OCI-LY3 (cell line): ENCODE results near the gene RFTN1.

Source experiments
- H2AFZ ChIP-seq: fragments of 200-600, 300-600 bp; shearing (Covaris generic); 2 replicates; pipeline ENCODE4 v1.6.0; 2014; ENCODE audit warnings: antibody characterized with exemption, low read depth, low read length
- H3K27ac ChIP-seq: fragments of 200-600, 300-600 bp; sonication (generic); 2 replicates; pipeline ENCODE4 v1.5.1; 2014; ENCODE audit warnings: mild to moderate bottlenecking, low read length, moderate library complexity, mixed read lengths
- H3K27me3 ChIP-seq: fragments of 200-600, 300-600 bp; sonication (generic); 2 replicates; pipeline ENCODE4 v1.6.1; 2014; ENCODE audit warnings: low read depth, low read length, mixed read lengths
- H3K36me3 ChIP-seq: fragments of 200-600, 300-600 bp; sonication (generic); replicated peaks from 2 replicates; pipeline ENCODE3; 2014; ENCODE audit warnings: low read depth, low read length, mixed read lengths
- H3K4me1 ChIP-seq: fragments of 300-600, 200-600 bp; sonication (generic); 2 replicates; pipeline ENCODE4 v1.6.1; 2014; ENCODE audit warnings: low read length, mixed read lengths
- H3K4me2 ChIP-seq: fragments of 200-600, 300-600 bp; sonication (generic); 2 replicates; pipeline ENCODE4 v1.6.1; 2014; ENCODE audit warnings: low read length, mixed read lengths
- H3K4me3 ChIP-seq: fragments of 300-600, 200-600 bp; sonication (generic); 2 replicates; pipeline ENCODE4 v1.5.1; 2014; ENCODE audit warnings: antibody characterized with exemption, mild to moderate bottlenecking, low read length, moderate library complexity
- H3K79me2 ChIP-seq: fragments of 300-600, 200-600 bp; shearing (Covaris generic); 2 replicates; pipeline ENCODE4 v1.6.1; 2014; ENCODE audit warnings: mild to moderate bottlenecking, low read length, mixed read lengths
- H3K9ac ChIP-seq: fragments of 300-600, 200-600 bp; shearing (Covaris generic); 2 replicates; pipeline ENCODE4 v1.6.0; 2014; ENCODE audit warnings: mild to moderate bottlenecking, low read length, moderate library complexity
- H3K9me3 ChIP-seq: fragments of 200-600, 300-600 bp; shearing (Covaris generic); 2 replicates; pipeline ENCODE4 v1.6.1; 2014; ENCODE audit warnings: low read length, mixed read lengths; ENCODE audit not compliant: insufficient read depth
- H4K20me1 ChIP-seq: fragments of 200-600, 300-600 bp; sonication (generic); 2 replicates; pipeline ENCODE4 v1.6.1; 2016; ENCODE audit warnings: low read length, mixed read lengths; ENCODE audit not compliant: insufficient read depth
- EZH2phosphoT487 ChIP-seq: fragments of 200-600 bp; shearing (Covaris generic); IDR thresholded peaks from 2 replicates; pipeline ENCODE4 v1.6.1; 2018; ENCODE audit warnings: antibody characterized with exemption, mixed run types, low read depth
- TF ChIP-seq, protein P1 (sequence below): fragments of 200-600, 300-600 bp; sonication (generic); IDR thresholded peaks from 2 replicates; pipeline ENCODE4 v1.5.1; 2014; ENCODE audit warnings: antibody characterized with exemption, low read length, low read depth

The RFTN1 gene

DNA sequence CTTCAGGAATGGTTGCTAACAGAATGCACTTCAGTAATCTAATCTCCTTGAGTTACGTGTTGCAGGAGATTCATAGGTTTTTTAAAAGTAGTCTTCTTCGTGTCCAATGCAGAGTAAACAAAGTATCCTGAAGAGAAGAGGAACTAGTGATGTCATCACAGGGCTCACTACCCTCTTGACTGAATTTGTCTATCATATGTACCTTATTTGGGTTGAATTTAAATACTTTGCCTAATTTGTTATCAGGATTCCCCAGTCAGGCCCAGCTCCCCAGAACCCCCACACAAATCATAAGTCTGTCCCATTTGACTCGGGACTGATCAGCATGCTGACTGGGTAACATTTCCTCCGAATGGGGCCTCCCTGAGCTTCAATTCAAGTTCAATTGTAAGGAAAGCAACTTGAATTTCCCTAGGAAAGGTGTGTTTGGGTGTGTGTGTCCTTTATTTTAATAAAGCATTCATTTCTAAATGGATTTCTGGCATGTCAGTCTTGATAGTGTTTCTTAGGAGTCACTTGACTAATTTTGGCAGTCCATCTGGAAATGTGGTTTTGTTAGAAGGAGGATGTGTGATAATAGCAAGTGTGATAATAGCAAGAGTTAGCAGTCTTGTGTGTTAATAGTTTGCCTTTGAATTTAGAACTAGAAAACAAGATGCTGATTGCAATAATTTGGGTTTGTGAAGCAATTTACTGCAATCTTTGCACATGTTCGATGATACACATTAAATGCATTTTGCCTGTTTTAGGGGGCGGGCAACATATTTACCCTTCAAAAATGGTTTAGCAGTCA, 226.6 kb downstream of the RFTN1 start:
- Histone ChIP-seq H3K4me2 (peak overlapping the region; percentile 30), H2AFZ (no peak overlapping the region), H3K27ac (peak overlapping the region; percentile 4; the same call in 1 of the 2 replicates), H3K79me2 (no peaks in the 10 kb centered on the region; the same call in 1 of the 2 replicates), H3K4me1 (peaks cover 23% of the 10 kb centered on the region), H3K9me3 (no peaks in the 10 kb centered on the region), H3K36me3 (peaks cover 25% of the 10 kb centered on the region), H3K4me3 (no peak overlapping the region), H3K27me3 (no peaks in the 10 kb centered on the region), H4K20me1 (peaks cover 21% of the 10 kb centered on the region), H3K9ac (no peak overlapping the region)
- TF ChIP-seq, protein P1, sequence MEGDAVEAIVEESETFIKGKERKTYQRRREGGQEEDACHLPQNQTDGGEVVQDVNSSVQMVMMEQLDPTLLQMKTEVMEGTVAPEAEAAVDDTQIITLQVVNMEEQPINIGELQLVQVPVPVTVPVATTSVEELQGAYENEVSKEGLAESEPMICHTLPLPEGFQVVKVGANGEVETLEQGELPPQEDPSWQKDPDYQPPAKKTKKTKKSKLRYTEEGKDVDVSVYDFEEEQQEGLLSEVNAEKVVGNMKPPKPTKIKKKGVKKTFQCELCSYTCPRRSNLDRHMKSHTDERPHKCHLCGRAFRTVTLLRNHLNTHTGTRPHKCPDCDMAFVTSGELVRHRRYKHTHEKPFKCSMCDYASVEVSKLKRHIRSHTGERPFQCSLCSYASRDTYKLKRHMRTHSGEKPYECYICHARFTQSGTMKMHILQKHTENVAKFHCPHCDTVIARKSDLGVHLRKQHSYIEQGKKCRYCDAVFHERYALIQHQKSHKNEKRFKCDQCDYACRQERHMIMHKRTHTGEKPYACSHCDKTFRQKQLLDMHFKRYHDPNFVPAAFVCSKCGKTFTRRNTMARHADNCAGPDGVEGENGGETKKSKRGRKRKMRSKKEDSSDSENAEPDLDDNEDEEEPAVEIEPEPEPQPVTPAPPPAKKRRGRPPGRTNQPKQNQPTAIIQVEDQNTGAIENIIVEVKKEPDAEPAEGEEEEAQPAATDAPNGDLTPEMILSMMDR = no peak
- no peak for TF ChIP-seq EZH2phosphoT487

DNA sequence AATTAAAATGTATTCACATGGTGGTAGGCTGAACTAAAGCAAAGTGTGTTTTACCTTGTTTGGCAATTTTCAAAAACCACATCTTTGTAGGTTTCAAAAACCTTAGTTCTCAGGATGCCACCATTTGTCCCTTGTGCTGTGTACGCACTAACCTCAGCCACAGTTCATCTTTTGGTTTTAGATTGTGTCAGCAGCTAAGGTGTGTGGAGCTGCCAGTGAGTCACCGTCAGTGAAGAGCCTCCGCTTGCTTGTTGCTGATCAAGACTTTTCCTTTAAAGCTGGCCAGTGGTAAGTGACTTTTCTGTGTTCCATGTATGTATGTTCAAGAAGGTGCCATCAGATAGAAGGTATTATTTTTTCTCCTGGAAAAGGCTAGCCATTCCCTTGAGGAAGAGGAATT, 227.3 kb downstream of the RFTN1 start:
- Histone ChIP-seq H3K4me3 (no peak overlapping the region), H3K27ac (peak overlapping the region; percentile 4; the same call in 1 of the 2 replicates), H3K36me3 (peaks cover 25% of the 10 kb centered on the region), H3K79me2 (no peaks in the 10 kb centered on the region; the same call in 1 of the 2 replicates), H2AFZ (no peak overlapping the region), H3K27me3 (no peaks in the 10 kb centered on the region), H4K20me1 (peaks cover 20% of the 10 kb centered on the region), H3K4me1 (peaks cover 18% of the 10 kb centered on the region), H3K4me2 (no peak overlapping the region), H3K9ac (no peak overlapping the region), H3K9me3 (no peaks in the 10 kb centered on the region)
- no peak for TF ChIP-seq EZH2phosphoT487
- TF ChIP-seq, protein P1 = no peak

DNA sequence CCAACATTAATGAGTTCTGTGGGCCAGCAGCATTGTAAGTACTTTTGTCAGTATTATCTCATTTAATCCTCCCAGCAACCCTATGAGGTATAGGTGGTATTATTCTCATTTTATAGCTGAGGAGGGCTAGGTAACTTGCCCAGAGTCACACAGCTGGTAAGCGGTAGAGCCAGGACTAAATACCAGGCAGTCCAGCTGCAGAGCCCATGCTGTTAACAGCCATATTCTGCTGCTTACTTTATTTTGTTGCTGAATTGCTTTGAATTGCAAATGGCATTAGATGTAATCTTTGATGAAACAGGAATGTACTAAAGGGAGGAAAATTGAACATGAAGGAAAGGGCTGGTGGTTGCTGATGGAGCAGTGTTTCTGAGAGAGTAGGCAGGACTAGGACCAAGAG, 228.9 kb downstream of the RFTN1 start:
- Histone ChIP-seq H3K9ac (no peak overlapping the region), H3K27ac (no peak overlapping the region), H3K4me2 (no peak overlapping the region), H4K20me1 (peaks cover 12% of the 10 kb centered on the region), H3K4me1 (peaks cover 10% of the 10 kb centered on the region), H3K4me3 (no peak overlapping the region), H3K27me3 (no peaks in the 10 kb centered on the region), H3K36me3 (peaks cover 25% of the 10 kb centered on the region), H2AFZ (no peak overlapping the region), H3K79me2 (no peaks in the 10 kb centered on the region; the same call in 1 of the 2 replicates), H3K9me3 (no peaks in the 10 kb centered on the region)
- no peak for TF ChIP-seq EZH2phosphoT487
- TF ChIP-seq, protein P1 = no peak

DNA sequence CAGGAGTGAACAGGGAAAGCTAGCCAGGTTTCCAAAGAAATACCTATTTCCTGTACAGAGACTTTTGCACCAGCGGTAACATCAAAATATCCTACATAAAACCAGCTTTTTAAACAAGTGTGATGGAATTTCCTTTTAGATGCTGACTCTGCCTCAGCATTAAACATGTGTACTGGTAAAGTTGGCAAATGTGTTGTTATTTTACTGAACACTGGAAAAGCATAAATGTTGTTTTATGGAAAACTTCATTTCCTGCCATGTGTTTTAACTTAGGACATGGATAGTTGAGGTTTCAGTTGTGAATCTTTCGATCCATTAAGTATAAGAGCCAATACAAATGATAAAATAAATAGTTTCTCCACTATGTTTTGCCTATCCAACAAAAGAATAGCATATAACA, 232.8 kb downstream of the RFTN1 start:
- no peak overlapping the region for H3K27ac ChIP-seq
- H3K36me3 ChIP-seq = peaks cover 8% of the 10 kb centered on the region
- no peaks in the 10 kb centered on the region for H3K4me1 ChIP-seq
- no peaks in the 10 kb centered on the region for H4K20me1 ChIP-seq
- no peaks in the 10 kb centered on the region for H3K9me3 ChIP-seq
- no peak overlapping the region for H2AFZ ChIP-seq
- H3K27me3 ChIP-seq = no peaks in the 10 kb centered on the region
- H3K79me2 ChIP-seq = no peaks in the 10 kb centered on the region
- H3K4me2 ChIP-seq = no peak overlapping the region
- no peak overlapping the region for H3K4me3 ChIP-seq
- TF ChIP-seq EZH2phosphoT487 = no peak
- TF ChIP-seq, protein P1 = no peak
- H3K9ac ChIP-seq = no peak overlapping the region
